WTC11 (cell line): Measurements from ENCODE around the gene ACVR2B. TPM values are rescaled to one million over a fixed set of nuclear protein-coding genes. Genes with fewer than 3 reads are reported as not detected.

Experiments used
- ATAC-seq: fragments of 200-7000 bp; cut with Tn5 transposase; 2 replicates; pipeline ENCODE4 v1.10.0; 2021; ENCODE audit warnings: mild to moderate bottlenecking, moderate library complexity
- CTCF ChIA-PET: fragments of 300-600 bp; sonication (Branson Sonifier 250); formaldehyde crosslinking; loops from one replicate; lab custom pipeline; 2021; ENCODE audit warnings: antibody characterized with exemption; lab: Charles Lee
- POLR2A ChIA-PET: fragments of 350-600 bp; sonication (Branson Sonifier 250); formaldehyde crosslinking; loops from one replicate; lab custom pipeline; 2021; ENCODE audit warnings: antibody characterized with exemption; lab: Charles Lee
- DNase-seq: peaks from one replicate; pipeline ENCODE4 v3.0.0; 2021; ENCODE audit warnings: low spot score
- H3K27ac Mint-ChIP-seq: 2 replicates; pipeline ENCODE4 v1.8.0; 2021; ENCODE audit warnings: mixed read lengths
- H3K27me3 Mint-ChIP-seq: 2 replicates; pipeline ENCODE4 v1.8.0; 2021; ENCODE audit warnings: low read depth, mild to moderate bottlenecking, moderate library complexity, mixed read lengths
- H3K36me3 Mint-ChIP-seq: 2 replicates; pipeline ENCODE4 v1.8.0; 2021; ENCODE audit warnings: mixed read lengths
- H3K4me1 Mint-ChIP-seq: 2 replicates; pipeline ENCODE4 v1.8.0; 2022; ENCODE audit warnings: mixed read lengths
- H3K4me3 Mint-ChIP-seq: 2 replicates; pipeline ENCODE4 v1.8.0; 2021; ENCODE audit warnings: mild to moderate bottlenecking, moderate library complexity, mixed read lengths
- H3K9me3 Mint-ChIP-seq: 2 replicates; pipeline ENCODE4 v1.8.0; 2021; ENCODE audit warnings: mixed read lengths
- EMX1 ChIP-seq: fragments of 250-450 bp; sonication (Bioruptor Pico); IDR thresholded peaks from 2 replicates; pipeline ENCODE4 v1.8.0; 2021; ENCODE audit warnings: mild to moderate bottlenecking
- JAZF1 ChIP-seq: fragments of 250-450 bp; sonication (Bioruptor Pico); IDR thresholded peaks from 2 replicates; pipeline ENCODE4 v1.9.0; 2021; ENCODE audit warnings: moderate library complexity, mild to moderate bottlenecking, inconsistent platforms
- NFATC4 ChIP-seq: fragments of 250-450 bp; sonication (Bioruptor Pico); IDR thresholded peaks from 2 replicates; pipeline ENCODE4 v1.9.0; 2021; ENCODE audit warnings: mild to moderate bottlenecking
- RORB ChIP-seq: fragments of 250-450 bp; sonication (Bioruptor Pico); IDR thresholded peaks from 2 replicates; pipeline ENCODE4 v1.9.0; 2021; ENCODE audit warnings: mild to moderate bottlenecking
- SMAD4 ChIP-seq: sonication (generic); formaldehyde crosslinking; IDR thresholded peaks from 2 replicates; pipeline ENCODE4 v1.8.0; 2022; ENCODE audit warnings: mild to moderate bottlenecking, missing genetic modification reagents
- SP1 ChIP-seq: sonication (generic); formaldehyde crosslinking; conservative IDR thresholded peaks from 2 replicates; pipeline ENCODE4 v1.8.1; 2022; ENCODE audit warnings: missing genetic modification reagents
- ZNF396 ChIP-seq: fragments of 250-450 bp; sonication (Bioruptor Pico); IDR thresholded peaks from 2 replicates; pipeline ENCODE4 v1.8.0; 2021; ENCODE audit warnings: mild to moderate bottlenecking, moderate library complexity, borderline replicate concordance
- ZNF671 ChIP-seq: fragments of 250-450 bp; sonication (Bioruptor Pico); IDR thresholded peaks from 2 replicates; pipeline ENCODE4 v1.8.0; 2021; ENCODE audit warnings: mild to moderate bottlenecking
- total RNA-seq: library from RNA; stranded (reverse); gene quantifications from 3 replicates; pipeline ENCODE4 v1.2.3, GENCODE V29; 2021
- TF ChIP-seq, protein P1 (sequence below): fragments of 250-450 bp; sonication (Bioruptor Pico); IDR thresholded peaks from 2 replicates; pipeline ENCODE4 v1.9.0; 2021; ENCODE audit warnings: mild to moderate bottlenecking
- TF ChIP-seq, protein P2 (sequence below): sonication (generic); formaldehyde crosslinking; IDR thresholded peaks from 2 replicates; pipeline ENCODE4 v1.8.0; 2022; ENCODE audit warnings: mild to moderate bottlenecking, missing genetic modification reagents
- TF ChIP-seq, protein P3 (sequence below): sonication (generic); formaldehyde crosslinking; IDR thresholded peaks from 2 replicates; pipeline ENCODE4 v1.8.1; 2022; ENCODE audit warnings: missing genetic modification reagents, borderline replicate concordance
- TF ChIP-seq, protein P4 (sequence below): sonication (generic); formaldehyde crosslinking; IDR thresholded peaks from 2 replicates; pipeline ENCODE4 v1.8.1; 2022; ENCODE audit warnings: low read depth, missing genetic modification reagents, borderline replicate concordance
- TF ChIP-seq, protein P5 (sequence below): sonication (generic); formaldehyde crosslinking; IDR thresholded peaks from 2 replicates; pipeline ENCODE4 v1.8.1; 2023; ENCODE audit warnings: mild to moderate bottlenecking, missing genetic modification reagents
- TF ChIP-seq, protein P6 (sequence below): fragments of 250-450 bp; sonication (Bioruptor Pico); IDR thresholded peaks from 2 replicates; pipeline ENCODE4 v1.9.0; 2021; ENCODE audit warnings: mild to moderate bottlenecking, borderline replicate concordance
- TF ChIP-seq, protein P7 (sequence below): sonication (generic); formaldehyde crosslinking; IDR thresholded peaks from 2 replicates; pipeline ENCODE4 v1.8.1; 2023; ENCODE audit warnings: mild to moderate bottlenecking, missing genetic modification reagents, borderline replicate concordance

ACVR2B gene
- total RNA-seq, 1 experiment from 2014 or later, result 104 TPM

DNA sequence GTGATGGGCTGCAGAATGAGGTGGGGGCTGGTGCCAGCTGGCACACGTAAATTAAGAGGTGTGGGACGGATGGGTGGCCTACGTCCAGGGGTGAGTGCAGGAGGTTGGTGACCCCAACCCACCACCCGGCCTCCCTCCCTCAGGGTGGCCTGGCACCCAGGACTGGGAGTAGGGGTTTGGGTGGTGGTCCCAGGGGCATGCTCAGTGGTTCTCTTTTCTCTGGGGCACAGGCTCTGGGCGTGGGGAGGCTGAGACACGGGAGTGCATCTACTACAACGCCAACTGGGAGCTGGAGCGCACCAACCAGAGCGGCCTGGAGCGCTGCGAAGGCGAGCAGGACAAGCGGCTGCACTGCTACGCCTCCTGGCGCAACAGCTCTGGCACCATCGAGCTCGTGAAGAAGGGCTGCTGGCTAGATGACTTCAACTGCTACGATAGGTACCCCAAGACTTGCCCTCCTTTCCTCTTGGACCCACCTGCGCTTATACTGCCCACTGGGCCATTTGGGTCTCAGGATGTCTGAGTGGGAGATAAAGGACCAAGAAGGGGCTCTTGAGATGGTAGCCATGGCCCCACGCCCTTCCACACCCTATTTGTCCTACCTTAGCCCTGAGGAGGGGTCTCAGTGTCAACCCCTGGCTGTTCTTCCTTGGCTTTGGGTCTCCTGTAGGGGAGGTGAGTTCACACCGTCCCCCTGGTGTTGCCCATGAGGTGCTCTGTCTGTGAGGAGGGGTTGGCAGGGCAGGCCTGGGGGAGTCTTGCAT lies 23.5 kb downstream of the ACVR2B start:
- Mint-ChIP-seq H3K36me3 (peaks cover 33% of the 10 kb centered on the region), H3K4me3 (no peak overlapping the region), H3K27ac (no peak overlapping the region), H3K27me3 (no peaks in the 10 kb centered on the region), H3K4me1 (peaks cover 24% of the 10 kb centered on the region), H3K9me3 (no peaks in the 10 kb centered on the region)
- ChIA-PET CTCF (no interaction called here), POLR2A (no interaction called here)
- DNase-seq (no peak), ATAC-seq (no peak)
- TF ChIP-seq SMAD4 (CRISPR knock-in tag) (no peak), EMX1 (no peak), ZNF396 (CRISPR knock-in tag) (no peak), JAZF1 (CRISPR knock-in tag) (no peak), NFATC4 (CRISPR knock-in tag) (no peak), ZNF671 (CRISPR knock-in tag) (no peak), RORB (CRISPR knock-in tag) (no peak), SP1 (CRISPR knock-in tag) (no peak)
- TF ChIP-seq, protein P1, sequence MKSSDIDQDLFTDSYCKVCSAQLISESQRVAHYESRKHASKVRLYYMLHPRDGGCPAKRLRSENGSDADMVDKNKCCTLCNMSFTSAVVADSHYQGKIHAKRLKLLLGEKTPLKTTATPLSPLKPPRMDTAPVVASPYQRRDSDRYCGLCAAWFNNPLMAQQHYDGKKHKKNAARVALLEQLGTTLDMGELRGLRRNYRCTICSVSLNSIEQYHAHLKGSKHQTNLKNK (CRISPR knock-in tag), result no peak
- TF ChIP-seq, protein P2, sequence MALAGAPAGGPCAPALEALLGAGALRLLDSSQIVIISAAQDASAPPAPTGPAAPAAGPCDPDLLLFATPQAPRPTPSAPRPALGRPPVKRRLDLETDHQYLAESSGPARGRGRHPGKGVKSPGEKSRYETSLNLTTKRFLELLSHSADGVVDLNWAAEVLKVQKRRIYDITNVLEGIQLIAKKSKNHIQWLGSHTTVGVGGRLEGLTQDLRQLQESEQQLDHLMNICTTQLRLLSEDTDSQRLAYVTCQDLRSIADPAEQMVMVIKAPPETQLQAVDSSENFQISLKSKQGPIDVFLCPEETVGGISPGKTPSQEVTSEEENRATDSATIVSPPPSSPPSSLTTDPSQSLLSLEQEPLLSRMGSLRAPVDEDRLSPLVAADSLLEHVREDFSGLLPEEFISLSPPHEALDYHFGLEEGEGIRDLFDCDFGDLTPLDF (CRISPR knock-in tag), result no peak
- TF ChIP-seq, protein P3, sequence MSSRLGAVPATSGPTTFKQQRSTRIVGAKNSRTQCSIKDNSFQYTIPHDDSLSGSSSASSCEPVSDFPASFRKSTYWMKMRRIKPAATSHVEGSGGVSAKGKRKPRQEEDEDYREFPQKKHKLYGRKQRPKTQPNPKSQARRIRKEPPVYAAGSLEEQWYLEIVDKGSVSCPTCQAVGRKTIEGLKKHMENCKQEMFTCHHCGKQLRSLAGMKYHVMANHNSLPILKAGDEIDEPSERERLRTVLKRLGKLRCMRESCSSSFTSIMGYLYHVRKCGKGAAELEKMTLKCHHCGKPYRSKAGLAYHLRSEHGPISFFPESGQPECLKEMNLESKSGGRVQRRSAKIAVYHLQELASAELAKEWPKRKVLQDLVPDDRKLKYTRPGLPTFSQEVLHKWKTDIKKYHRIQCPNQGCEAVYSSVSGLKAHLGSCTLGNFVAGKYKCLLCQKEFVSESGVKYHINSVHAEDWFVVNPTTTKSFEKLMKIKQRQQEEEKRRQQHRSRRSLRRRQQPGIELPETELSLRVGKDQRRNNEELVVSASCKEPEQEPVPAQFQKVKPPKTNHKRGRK (CRISPR knock-in tag), result no peak
- TF ChIP-seq, protein P4, sequence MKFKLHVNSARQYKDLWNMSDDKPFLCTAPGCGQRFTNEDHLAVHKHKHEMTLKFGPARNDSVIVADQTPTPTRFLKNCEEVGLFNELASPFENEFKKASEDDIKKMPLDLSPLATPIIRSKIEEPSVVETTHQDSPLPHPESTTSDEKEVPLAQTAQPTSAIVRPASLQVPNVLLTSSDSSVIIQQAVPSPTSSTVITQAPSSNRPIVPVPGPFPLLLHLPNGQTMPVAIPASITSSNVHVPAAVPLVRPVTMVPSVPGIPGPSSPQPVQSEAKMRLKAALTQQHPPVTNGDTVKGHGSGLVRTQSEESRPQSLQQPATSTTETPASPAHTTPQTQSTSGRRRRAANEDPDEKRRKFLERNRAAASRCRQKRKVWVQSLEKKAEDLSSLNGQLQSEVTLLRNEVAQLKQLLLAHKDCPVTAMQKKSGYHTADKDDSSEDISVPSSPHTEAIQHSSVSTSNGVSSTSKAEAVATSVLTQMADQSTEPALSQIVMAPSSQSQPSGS, result no peak
- TF ChIP-seq, protein P5, sequence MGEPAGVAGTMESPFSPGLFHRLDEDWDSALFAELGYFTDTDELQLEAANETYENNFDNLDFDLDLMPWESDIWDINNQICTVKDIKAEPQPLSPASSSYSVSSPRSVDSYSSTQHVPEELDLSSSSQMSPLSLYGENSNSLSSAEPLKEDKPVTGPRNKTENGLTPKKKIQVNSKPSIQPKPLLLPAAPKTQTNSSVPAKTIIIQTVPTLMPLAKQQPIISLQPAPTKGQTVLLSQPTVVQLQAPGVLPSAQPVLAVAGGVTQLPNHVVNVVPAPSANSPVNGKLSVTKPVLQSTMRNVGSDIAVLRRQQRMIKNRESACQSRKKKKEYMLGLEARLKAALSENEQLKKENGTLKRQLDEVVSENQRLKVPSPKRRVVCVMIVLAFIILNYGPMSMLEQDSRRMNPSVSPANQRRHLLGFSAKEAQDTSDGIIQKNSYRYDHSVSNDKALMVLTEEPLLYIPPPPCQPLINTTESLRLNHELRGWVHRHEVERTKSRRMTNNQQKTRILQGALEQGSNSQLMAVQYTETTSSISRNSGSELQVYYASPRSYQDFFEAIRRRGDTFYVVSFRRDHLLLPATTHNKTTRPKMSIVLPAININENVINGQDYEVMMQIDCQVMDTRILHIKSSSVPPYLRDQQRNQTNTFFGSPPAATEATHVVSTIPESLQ (CRISPR knock-in tag), result no peak
- TF ChIP-seq, protein P6, sequence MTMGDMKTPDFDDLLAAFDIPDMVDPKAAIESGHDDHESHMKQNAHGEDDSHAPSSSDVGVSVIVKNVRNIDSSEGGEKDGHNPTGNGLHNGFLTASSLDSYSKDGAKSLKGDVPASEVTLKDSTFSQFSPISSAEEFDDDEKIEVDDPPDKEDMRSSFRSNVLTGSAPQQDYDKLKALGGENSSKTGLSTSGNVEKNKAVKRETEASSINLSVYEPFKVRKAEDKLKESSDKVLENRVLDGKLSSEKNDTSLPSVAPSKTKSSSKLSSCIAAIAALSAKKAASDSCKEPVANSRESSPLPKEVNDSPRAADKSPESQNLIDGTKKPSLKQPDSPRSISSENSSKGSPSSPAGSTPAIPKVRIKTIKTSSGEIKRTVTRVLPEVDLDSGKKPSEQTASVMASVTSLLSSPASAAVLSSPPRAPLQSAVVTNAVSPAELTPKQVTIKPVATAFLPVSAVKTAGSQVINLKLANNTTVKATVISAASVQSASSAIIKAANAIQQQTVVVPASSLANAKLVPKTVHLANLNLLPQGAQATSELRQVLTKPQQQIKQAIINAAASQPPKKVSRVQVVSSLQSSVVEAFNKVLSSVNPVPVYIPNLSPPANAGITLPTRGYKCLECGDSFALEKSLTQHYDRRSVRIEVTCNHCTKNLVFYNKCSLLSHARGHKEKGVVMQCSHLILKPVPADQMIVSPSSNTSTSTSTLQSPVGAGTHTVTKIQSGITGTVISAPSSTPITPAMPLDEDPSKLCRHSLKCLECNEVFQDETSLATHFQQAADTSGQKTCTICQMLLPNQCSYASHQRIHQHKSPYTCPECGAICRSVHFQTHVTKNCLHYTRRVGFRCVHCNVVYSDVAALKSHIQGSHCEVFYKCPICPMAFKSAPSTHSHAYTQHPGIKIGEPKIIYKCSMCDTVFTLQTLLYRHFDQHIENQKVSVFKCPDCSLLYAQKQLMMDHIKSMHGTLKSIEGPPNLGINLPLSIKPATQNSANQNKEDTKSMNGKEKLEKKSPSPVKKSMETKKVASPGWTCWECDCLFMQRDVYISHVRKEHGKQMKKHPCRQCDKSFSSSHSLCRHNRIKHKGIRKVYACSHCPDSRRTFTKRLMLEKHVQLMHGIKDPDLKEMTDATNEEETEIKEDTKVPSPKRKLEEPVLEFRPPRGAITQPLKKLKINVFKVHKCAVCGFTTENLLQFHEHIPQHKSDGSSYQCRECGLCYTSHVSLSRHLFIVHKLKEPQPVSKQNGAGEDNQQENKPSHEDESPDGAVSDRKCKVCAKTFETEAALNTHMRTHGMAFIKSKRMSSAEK (CRISPR knock-in tag), result no peak
- TF ChIP-seq, protein P7, sequence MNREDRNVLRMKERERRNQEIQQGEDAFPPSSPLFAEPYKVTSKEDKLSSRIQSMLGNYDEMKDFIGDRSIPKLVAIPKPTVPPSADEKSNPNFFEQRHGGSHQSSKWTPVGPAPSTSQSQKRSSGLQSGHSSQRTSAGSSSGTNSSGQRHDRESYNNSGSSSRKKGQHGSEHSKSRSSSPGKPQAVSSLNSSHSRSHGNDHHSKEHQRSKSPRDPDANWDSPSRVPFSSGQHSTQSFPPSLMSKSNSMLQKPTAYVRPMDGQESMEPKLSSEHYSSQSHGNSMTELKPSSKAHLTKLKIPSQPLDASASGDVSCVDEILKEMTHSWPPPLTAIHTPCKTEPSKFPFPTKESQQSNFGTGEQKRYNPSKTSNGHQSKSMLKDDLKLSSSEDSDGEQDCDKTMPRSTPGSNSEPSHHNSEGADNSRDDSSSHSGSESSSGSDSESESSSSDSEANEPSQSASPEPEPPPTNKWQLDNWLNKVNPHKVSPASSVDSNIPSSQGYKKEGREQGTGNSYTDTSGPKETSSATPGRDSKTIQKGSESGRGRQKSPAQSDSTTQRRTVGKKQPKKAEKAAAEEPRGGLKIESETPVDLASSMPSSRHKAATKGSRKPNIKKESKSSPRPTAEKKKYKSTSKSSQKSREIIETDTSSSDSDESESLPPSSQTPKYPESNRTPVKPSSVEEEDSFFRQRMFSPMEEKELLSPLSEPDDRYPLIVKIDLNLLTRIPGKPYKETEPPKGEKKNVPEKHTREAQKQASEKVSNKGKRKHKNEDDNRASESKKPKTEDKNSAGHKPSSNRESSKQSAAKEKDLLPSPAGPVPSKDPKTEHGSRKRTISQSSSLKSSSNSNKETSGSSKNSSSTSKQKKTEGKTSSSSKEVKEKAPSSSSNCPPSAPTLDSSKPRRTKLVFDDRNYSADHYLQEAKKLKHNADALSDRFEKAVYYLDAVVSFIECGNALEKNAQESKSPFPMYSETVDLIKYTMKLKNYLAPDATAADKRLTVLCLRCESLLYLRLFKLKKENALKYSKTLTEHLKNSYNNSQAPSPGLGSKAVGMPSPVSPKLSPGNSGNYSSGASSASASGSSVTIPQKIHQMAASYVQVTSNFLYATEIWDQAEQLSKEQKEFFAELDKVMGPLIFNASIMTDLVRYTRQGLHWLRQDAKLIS (CRISPR knock-in tag), result no peak
